Kidney glomerular epithelial cell (primary cell): ENCODE measurements around the gene RAPGEF6.
A peak's percentile ranks its signal among the peaks of the same experiment; 100 is the strongest.
"Not testable (repeated sequence)": the region's sequence is repeated elsewhere in the genome, so short reads cannot be mapped to it uniquely, and the experiment has no call there.

Experiments
- DNase-seq: peaks from one replicate; lab custom pipeline; 2025; lab: John Stamatoyannopoulos, UW

The RAPGEF6 gene

GRCh38 chr5:131640043-131640856 lies 5.2 kb upstream of the RAPGEF6 start:
- peak; percentile 28 for DNase-seq

DNA sequence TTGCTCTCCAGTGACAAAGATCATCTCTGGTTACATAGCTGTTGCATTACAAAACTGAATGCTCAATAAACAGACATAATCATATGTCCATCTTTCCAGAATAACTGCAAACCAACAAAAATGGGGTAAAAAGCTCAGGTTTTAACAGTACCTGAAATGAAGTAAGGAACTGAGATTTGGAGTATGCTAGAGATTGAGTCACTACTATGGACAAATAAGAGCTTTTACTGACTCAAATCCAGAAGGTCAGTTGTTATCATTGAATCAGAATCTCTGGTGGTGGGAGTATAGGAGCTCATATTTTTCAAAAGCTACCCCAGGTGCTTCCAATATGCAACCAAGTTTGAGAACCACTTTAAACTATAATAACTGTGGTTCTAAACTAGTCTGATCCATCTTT lies 4.1 kb upstream of the RAPGEF6 start:
- no peak for DNase-seq

DNA sequence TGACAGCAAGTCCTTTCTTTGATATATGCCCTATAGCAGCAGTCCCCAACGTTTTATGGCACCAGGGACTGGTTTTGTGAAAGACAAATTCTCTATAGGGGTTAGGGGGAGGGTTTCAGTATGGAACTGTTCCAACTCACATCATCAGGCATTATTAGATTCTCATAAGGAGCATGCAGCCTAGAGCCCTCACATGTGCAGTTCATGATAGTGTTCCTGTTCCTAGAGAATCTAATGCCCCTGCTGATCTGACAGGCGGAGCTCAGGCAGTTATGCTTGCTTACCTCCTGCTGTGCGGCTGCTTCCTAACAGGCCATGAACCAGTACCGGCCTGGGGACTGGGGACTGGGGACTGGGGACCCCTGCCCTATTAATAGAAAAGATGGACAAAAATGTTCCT lies 2.7 kb upstream of the RAPGEF6 start:
- DNase-seq, result no peak

- peak; percentile 73 for DNase-seq
These were observed 899 bp upstream of the RAPGEF6 start for GRCh38 chr5:131635684-131636572.

DNA sequence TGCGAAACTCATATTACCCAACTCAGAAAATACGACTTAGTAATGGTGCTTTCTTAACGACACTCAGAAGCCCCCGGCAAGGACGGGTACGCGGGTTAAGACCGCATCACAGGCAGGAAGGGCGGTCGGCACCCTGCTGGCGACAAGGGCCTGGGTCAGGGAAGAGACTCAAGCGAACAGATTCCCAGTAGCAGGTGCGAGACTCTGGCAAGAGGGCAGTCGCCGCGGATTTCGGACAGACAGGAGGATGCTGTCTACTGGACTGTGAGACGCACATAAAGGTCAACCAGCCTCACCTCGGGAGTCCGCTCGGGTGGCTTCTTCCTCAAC lies 398 bp downstream of the RAPGEF6 start:
- DNase-seq, result peak; percentile 60

- no peak for DNase-seq
These were observed 791 bp downstream of the RAPGEF6 start for GRCh38 chr5:131634238-131634637.

GRCh38 chr5:131633830-131634229 lies 1.2 kb downstream of the RAPGEF6 start:
- DNase-seq, result no peak

DNA sequence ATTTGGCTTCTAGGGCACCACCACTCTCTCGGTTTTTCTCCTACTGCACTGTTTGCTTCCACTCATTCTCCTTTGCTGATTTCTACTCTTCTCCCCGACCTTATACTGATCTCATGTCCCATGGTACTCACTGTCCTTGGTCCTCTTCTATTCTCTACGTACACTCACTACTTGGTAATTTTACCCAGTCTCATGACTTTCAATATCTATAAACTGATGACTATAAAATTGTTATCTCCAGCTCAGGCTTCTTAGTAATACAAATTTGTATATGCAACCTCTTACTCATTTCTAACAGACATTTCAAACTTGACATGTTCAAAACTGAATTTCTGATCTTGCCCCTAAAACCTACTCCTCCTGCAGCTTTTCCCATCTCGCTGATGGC lies 4.1 kb downstream of the RAPGEF6 start:
- DNase-seq, result no peak

DNA sequence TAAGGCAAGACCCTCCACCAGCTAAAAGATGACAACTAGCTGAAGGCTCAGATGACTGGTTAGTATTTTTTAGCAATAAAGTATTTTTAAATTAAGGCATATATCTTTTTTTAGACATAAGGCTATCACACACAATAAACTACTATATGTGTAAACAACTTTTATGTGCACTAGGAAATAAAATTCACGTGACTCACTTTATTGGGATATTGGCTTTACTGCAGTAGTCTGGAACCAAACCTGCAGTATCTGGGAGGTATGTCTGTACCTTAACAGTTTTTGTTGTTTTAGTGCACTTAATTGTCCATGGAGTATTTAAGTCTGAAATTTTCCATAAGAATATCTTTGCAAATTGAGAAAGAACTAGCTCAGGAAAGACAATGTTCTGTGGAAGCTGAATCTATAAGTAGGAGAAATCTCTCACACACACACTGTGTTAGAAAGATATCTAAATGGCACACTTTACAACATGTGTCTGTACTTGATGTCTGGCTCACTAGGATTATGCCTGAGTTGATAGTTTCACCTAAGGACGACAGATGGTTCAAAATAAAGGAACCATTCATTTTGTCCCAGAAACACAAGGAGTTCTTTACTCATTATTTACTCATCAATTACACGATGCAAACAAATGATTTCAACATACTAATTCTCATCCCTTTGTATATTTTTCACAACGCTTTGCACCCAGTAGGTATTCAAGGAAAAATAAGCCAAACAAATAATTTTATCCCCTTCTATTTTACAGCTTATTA lies 4.6 kb downstream of the RAPGEF6 start:
- no peak for DNase-seq

DNA sequence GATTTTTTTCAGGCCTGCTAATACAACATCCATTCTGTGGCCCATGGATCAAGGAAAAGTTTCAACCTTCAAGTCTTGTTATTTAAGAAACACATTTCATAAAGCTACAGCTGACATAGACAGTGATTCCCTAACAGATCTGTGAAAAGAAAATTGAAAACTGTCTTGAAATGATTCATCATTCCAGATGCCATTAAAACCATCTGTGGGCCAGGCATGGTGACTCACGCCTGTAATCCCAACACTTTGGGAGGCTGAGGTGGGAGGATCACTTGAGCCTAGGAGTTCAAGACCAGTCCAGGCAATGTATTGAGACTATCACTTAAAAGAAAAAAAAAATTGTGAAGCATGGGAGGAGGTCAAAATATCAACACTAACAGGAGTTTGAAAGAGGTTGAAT lies 6.0 kb downstream of the RAPGEF6 start:
- DNase-seq, result peak; percentile 5

DNA sequence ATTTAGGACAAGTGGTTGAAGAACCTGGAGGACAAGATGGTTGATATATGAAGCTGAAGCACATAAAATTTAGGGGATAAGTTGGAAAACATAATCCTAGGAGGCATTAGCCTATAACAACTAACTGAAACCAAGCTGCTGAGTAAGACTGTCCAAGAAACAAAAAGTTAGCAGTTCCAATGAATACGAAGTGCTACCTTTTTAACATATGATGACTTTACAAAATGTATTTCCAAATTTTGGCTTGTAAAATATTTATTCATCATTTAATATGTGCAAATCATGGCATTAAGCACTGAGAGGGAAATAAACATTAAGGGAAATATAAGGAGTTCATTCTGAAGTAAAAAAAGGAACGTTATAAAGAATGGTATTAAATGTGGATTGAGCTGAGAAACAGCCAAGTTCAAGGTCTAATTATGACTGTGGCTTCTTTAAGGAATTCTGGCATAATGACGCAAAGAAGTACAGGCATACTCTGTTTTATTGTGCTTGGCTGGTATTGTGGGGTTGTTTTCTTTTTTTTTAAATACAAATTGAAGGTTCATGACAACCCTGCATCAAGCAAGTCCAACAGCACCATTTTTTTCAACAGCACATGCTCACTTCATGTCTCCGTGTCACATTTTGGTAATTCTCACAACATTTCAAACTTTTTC lies 7.7 kb downstream of the RAPGEF6 start:
- DNase-seq, result no peak

DNA sequence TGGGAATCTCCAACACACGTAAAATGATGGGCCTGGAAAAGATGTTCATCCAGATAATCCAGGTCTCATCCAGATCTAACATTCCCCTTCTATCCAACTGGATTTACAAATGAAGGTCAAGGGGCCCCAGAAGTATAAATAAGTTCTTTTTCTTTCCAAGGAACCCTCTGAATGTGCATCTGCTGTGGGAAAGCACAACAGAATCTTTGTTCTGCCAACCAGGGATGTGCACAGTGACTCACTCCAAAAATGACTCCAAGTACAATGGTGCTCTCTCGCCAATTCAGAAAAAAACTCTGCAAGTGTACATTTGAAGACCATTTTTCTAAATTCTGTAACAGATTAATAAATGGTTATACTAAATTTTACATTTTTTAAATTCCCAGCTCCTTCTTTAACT lies 12.4 kb downstream of the RAPGEF6 start:
- no peak for DNase-seq

DNA sequence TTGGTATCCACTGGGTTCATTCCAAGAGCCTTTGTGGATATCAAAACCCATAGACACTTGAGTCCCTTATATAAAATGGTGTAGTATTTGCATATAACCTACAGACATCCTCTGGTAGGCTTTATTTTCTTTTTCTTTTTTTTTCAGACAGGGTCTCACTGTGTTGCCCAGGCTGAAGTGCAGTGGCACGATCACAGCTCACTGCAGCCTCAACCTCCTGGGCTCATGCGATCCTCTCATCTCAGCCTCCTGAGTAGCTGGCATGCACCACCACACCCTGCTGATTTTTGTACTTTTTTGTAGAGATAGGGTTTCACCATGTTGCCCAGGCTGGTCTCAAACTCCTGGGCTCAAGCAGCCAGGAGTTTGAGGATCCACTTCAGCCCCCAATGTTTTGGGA lies 13.9 kb downstream of the RAPGEF6 start:
- DNase-seq, result not testable (repeated sequence)

DNA sequence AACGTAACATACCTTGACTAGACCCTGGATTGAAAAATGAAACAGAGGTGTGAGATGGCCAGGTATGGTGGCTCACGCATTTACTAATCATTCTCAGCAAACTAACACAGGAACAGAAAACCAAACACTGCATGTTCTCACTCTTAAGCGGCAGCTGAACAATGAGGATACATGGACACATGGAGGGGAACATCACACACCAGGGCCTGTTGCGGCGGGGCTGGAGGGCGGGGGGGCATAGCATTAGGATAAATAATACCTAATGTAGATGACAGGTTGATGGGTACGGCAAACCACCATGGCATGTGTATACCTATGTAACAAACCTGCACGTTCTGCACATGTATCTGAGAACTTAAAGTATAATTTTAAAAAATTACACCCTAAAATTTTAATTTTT lies 15.9 kb downstream of the RAPGEF6 start:
- DNase-seq, result no peak

DNA sequence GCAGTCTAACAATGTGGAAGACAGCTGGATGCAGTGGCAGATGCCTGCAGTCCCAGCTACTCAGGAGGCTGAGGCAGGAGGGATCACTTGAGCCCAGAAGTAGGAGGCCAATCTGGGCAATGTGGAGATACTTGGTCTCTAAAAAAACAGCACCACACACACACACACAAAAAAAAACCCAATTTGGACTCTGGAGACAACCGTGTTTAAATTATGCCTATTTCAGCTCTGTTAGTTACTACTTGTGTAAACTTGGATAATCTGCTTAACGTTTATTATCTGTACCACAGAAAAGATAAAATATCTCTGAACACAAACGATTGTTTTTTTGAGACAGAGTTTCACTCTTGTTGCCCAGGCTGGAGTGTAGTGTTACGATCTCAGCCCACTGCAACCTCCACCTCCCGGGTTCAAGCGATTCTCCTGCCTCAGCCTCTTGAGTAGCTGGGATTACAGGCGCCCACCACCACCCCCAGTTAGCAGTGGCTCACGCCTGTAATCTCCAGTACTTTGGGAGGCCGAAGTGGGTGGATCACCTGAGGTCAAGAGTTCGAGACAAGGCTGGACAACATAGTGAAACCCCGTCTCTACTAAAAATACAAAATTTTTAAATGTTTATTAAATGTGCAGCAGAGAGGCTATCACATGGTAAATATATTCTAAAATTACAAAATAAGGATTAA lies 17.7 kb downstream of the RAPGEF6 start:
- DNase-seq, result no peak

DNA sequence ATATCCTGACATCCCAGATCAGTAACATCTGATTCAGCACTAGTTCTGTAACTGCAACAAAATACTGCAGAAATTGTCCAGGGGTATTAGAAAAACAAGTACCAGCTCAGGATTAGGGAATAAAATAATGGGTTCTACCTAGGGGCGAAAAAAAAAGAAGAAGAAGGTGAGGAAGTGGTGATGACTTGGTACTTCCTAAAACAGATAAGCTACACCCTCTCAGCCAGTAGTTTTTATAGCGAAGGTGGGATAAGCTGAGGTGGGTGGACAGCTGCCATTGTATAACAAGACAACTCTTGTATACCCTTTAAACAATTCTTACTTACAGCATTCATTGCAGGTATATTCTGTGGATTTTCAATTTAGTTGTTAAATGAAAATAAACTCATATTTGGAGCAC lies 19.1 kb downstream of the RAPGEF6 start:
- DNase-seq, result no peak

GRCh38 chr5:131613423-131613822 lies 21.6 kb downstream of the RAPGEF6 start:
- no peak for DNase-seq

GRCh38 chr5:131611064-131611381 lies 24.0 kb downstream of the RAPGEF6 start:
- no peak for DNase-seq

DNA sequence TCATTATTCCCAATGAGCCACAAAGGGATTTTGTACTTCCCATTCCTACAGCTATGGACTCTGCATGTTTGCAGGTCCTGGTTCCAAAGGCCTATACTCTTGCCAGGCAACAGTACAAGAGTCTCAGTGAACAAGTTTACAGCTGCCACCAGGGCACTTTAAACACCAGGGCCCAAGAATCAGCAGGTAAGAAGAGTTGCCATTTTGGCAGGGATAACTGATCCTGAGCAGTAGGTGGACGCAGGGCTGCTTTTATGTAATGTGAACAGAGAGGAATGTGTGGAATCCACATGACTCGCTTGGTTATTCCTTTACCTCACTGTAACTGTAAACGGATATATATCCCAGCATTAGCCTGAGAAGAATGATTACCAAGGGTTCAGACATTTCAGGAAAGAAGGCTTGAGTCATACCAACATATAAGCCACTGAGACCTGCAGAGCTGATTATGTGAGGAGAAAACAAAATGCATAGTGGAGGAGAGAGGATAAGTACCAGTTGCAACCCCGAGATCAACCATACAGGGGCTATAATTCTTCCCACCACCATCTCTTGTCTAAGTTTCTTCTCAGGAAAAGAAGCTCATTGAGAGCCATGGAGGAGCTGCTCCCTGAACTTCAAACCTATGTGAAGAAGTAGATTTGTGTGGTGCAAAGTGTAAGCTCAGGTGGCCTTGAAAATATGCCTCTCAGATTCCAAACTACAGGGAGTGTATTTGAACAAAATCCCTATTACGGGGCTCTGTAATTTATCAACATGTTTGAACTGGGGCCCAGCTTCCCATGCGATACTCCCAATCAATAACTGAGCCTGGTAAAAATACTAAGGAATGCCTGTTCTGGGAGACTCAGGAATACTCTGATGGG lies 24.6 kb downstream of the RAPGEF6 start:
- DNase-seq, result peak; percentile 80

DNA sequence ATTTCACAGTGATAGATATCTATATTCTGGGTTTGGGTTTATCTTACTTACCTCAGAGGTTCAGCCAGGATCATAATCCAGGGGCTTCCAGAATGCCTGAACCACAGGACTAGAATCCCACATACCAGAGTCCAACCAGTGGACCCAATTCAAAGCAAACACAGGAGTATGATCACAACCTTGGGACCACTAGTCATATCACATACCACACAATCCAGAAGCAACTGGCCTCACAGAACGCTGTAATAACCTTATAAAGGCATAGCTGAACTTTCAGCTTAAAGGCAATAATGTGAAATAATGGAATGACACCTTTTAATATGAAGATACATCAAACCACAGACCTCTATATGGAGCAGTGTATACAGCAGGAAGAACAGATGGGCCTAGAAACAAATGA lies 25.3 kb downstream of the RAPGEF6 start:
- no peak for DNase-seq

DNA sequence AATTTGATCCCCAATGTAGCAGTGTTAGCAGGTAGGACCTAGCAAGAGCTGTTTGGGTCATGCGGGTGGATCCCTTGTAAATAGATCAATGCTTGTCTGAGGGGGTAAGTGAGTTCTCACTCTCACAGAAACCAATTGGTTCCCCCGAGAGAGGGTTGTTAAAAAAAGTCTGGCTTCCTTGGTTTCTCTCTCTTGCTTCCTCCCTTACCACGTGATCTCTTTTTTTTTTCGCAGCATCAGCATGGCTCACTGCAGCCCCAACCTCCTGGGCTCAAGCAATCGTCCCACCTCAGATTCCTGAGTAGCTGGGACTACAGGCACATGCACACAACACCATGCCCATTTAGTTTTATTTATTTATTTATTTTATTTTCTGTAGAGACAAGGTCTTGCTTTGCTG lies 26.4 kb downstream of the RAPGEF6 start:
- no peak for DNase-seq
